22Rv1 (cell line): Measurements from ENCODE around the gene SLC11A1.

ENCODE experiments used
- H3K27ac ChIP-seq: fragments of 450-650 bp; 2 replicates; pipeline ENCODE4 v1.5.1; 2017
- CTCF ChIP-seq: fragments of 450-650 bp; IDR thresholded peaks from 2 replicates; pipeline ENCODE4 v1.5.1; 2017; ENCODE audit warnings: mild to moderate bottlenecking
- ZFX ChIP-seq: fragments of 450-650 bp; IDR thresholded peaks from 2 replicates; pipeline ENCODE4 v1.6.1; 2017; ENCODE audit warnings: antibody characterized with exemption, borderline replicate concordance

SLC11A1 gene

DNA sequence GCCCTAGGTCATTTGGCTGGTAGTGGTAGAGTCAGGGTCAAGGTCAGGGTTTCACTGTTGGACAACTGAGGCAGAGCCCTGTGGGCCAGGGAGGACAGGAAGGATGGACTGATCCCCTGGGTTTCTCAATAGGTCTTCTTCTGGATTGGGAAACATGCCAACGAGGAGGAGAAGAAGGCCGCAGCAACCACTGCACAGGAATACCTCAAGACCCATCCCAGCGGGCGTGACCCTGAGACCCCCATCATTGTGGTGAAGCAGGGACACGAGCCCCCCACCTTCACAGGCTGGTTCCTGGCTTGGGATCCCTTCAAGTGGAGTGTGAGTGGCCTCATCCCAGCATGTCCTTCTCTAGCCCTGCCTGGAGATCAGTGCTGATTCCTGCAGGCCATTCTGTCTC, 54.9 kb downstream of the SLC11A1 start:
- TF ChIP-seq ZFX, result no peak
- peak overlapping the region; percentile 100 for H3K27ac ChIP-seq

DNA sequence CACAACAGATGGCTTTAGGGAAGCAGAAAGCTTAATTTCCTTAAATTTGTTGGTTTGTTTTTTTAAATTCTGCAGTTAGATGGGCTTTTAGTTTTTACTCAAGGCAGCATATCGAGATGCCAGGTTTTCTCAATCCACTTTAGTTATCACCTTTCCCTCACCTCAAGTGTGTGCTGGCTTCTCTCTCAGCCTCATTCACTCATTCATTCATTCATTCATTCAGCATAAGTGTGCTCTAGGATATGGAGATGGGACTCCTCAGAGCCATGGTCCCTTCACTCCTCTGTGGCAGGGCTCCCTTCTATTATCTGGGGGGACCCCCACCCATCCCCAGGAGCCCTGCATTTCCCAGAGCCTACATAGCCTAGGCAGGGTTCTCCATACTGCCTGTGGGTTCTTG, 55.9 kb downstream of the SLC11A1 start:
- no peak for TF ChIP-seq CTCF
- no peak for TF ChIP-seq ZFX
- H3K27ac ChIP-seq, result peak overlapping the region; percentile 100

GRCh38 chr2:218438596-218438995, 56.5 kb downstream of the SLC11A1 start:
- H3K27ac ChIP-seq, result peak overlapping the region; percentile 100
- TF ChIP-seq ZFX, result no peak
- 0 out of 2 replicates have a peak, but pooled peaks have one; percentile 12 for TF ChIP-seq CTCF

GRCh38 chr2:218444692-218445357, 62.8 kb downstream of the SLC11A1 start:
- peak overlapping the region; percentile 100 for H3K27ac ChIP-seq
- TF ChIP-seq CTCF (no peak), ZFX (no peak)

DNA sequence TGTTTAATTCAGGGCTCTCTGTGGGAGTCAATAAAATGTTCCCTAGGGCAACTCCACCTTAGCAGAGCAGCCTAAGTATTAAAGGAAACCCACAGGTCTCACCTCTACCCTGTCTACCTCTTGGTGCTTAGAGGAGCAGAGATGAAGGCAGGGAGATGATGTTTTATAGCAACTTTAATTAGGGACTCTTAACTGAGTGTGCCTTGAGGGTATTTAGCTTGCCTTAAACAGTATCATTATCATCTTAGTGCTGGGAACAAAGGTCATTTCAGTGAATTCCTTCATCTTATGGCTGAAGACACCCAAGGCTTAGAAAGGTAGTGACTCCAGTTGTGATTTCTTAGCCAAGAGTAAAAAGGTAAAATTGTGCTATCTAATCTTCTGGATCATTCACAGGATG, 63.5 kb downstream of the SLC11A1 start:
- no peak for TF ChIP-seq ZFX
- no peak for TF ChIP-seq CTCF
- H3K27ac ChIP-seq, result peak overlapping the region; percentile 100
